GM21619 (cell line): Measurements from ENCODE around the gene ATP5MG.
"Not testable (repeated sequence)": the region's sequence is repeated elsewhere in the genome, so short reads cannot be mapped to it uniquely, and the experiment has no call there.

Experiments used
- ATAC-seq: cut with Tn5 transposase; IDR thresholded peaks from one replicate; pipeline ENCODE4 v1.9.1; 2021; ENCODE audit not compliant: unreplicated experiment

Gene ATP5MG

GRCh38 chr11:118406599-118407166 is 5.3 kb downstream of the ATP5MG start:
- ATAC-seq, result no peak

DNA sequence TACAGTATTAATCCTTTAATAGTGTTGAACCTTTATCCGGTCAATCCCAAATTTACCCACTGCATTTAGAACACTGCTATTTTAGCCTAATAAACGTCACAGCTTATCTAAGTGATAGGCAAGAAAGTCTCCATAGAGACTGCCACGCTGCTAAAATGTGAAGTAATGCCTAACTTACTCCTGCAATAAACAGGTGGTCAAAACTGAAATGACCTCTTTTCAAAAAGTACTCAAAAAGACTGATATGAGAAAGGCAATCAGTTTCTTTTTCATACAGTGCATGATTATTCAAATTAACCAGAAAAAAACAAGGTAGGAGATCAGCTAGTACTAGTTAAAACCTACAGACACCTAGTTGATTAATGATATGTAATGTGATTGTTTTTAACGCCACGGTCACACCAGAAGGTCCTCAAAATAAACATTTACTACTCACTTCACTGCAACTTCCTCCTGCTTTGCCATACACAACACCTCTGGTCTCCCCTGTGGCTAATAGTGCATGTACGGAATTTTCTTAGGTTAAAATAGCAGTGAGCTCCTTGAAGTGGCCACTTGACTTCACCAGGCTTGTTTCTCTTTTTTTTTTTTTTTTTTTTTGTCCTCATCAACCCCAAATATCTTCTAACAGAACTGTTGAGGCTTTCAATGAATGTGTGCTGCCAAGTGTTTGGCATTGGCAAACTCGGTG is 8.8 kb downstream of the ATP5MG start:
- ATAC-seq, result peak; percentile 78

DNA sequence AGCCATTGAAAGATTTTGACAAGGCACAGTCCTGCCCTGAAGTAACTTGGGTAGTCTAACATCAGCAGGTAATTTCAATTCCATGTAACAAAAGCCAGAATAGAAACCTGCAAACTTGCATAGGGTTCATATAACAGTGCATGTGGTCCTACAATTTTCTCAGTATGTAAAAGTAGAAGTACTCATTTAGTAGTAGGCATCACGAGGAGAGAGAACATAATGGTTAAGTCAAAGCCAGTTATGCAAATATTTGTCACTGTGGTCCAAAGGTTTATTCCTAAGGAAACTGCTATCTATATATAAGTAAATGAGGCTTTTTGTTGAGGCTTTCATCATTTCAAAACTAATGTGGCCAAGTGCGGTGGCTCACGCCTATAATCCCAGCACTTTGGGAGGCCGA is 10.1 kb downstream of the ATP5MG start:
- no peak for ATAC-seq

DNA sequence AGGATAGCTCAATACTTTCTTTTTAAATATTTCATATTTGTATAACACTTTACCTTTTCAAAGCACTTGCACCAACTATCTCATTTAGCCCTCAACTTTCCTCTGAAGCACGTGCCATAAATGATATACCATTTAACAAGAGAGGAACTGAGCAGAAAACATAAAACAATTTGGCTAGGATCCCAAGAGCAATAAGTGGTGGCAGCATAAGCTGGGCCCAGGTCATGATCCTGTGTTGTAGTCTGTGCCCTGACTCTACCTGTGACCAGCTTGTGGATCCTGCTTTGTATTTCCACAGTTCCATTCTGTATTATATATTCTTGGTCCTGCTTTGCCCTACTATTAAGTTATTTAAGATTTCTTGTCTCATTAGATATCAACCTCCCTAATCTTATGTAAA is 11.5 kb downstream of the ATP5MG start:
- no peak for ATAC-seq

DNA sequence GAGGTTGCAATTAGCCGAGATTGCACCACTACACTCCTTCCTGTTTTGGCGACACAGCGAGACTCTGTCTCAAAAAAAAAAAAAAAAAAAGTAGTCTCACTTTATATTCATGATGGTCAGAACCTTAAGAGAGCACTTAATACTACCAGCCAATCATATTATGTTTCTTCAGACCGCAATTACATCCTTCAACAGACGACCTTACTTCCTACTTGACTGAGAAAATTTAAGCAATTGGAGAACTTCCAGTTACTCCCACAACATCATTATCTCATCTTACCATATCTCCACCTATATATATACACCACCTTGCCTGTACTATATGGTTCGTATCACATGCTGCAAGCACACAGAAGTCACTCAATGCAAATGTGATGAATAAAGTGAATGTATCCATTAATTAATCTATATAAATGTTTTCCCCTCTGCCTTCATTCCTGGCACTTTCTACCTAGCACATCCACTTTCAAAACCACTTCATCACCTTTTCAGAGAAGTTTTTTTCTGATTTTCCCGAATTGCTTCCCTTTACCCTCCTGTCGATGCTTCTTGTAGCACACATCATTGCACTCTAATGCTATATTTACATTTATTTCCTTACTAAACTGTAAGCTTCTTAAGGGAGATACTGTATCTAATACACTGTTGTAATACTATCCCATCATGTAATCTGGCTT is 13.8 kb downstream of the ATP5MG start:
- ATAC-seq, result no peak

GRCh38 chr11:118415739-118416068 is 14.3 kb downstream of the ATP5MG start:
- ATAC-seq, result no peak

DNA sequence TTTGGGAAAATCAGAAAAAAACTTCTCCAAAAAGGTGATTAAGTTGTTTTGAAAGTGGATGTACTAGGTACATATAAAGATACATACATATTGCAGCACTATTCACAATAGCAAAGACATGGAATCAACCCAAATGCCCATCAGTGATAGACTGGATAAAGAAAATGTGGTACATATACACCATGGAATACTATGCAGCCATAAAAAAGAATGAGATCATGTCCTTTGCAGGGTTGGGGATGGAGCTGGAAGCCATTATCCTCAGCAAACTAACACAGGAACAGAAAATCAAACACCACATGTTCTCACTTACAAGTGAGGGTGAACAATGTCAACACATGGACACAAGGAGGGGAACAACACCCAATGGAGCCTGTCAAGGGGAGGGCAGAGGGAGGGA is 15.5 kb downstream of the ATP5MG start:
- ATAC-seq, result not testable (repeated sequence)

DNA sequence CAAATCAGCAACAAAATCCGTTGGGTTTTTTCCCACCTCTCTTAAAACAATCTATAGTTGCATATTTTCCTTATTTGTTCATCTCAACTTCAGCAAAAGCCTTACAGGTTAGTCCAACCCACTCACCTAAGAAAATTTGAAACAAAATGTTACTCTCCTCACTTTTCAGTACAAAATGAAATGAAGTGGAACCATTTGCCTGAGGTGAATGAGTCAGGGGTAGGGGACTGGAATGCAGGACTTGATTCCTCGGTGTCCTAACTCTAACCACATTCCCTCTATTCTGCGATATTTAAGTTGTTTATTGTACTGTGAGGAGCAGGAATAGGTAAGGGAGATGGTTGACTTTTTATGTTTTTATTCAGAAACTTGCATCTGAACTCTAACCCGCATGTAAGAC is 16.4 kb downstream of the ATP5MG start:
- ATAC-seq, result no peak

- no peak for ATAC-seq
Observed at GRCh38 chr11:118418766-118419165, 17.4 kb downstream of the ATP5MG start.

DNA sequence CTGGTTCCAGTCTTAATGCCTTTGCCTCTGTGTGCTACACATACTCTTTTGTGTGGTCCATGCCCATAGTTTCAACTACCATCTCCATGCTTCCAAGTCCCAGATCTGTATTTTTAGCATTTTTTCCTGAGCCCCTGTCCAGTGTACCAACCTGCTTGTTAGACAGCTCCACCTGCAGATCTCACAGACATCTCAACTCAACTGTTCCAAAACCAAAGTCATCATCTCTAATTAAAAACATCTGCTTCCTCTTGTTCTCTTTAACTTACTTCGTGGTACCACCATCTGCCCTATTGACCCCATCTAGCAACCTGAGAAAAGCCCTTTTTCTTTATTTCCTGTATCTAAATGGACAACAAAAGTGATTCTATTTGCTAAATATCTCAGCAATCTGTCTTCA is 26.3 kb downstream of the ATP5MG start:
- ATAC-seq, result no peak

DNA sequence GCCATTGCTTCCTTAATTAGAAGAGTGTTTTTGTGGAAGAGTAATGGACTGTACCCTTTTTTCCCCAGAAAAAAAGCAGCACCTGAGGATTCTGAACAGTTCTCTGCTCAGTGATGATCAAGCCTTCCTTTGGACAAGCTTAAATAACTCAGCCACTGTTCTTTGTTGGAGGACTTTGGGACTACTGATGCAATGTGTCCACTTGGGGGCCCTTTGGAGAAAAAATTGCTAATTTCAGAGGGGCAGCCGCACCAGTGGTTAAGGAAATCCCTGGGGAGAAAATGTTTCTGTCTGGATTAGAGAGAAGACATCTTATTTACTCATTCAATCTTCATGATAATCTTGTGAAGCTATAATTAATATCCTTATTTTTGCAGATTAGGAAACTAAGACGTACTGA is 29.6 kb downstream of the ATP5MG start:
- ATAC-seq, result no peak

- no peak for ATAC-seq
Observed at GRCh38 chr11:118434123-118434552, 32.7 kb downstream of the ATP5MG start.

GRCh38 chr11:118434553-118435289 is 33.3 kb downstream of the ATP5MG start:
- no peak for ATAC-seq

- ATAC-seq, result peak; percentile 25
Observed at GRCh38 chr11:118435290-118435892, 34.0 kb downstream of the ATP5MG start.

GRCh38 chr11:118435893-118436624 is 34.7 kb downstream of the ATP5MG start, which contains the start of gene KMT2A:
KMT2A (plus strand) TSS chr11:118436492; CDS start chr11:118436513, 21 bp downstream.
- ATAC-seq, result peak; percentile 48

DNA sequence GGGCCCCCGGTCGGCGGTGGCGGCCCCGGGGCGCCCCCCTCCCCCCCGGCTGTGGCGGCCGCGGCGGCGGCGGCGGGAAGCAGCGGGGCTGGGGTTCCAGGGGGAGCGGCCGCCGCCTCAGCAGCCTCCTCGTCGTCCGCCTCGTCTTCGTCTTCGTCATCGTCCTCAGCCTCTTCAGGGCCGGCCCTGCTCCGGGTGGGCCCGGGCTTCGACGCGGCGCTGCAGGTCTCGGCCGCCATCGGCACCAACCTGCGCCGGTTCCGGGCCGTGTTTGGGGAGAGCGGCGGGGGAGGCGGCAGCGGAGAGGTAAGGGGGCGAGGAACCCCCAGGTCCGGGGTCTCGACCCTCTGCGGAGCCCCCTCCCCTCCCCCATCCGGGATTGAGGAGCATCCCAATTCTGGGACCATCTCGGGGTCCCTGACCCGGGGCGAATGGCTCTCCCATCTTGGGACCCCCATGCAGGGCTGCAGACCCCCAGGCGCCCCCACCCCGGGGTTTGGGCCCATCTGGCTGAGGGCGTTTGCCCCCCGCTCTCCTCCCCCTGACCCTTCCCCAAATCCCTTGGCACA is 35.3 kb downstream of the ATP5MG start:
- peak; percentile 4 for ATAC-seq

- ATAC-seq, result no peak
Observed at GRCh38 chr11:118437208-118438125, 36.1 kb downstream of the ATP5MG start.

DNA sequence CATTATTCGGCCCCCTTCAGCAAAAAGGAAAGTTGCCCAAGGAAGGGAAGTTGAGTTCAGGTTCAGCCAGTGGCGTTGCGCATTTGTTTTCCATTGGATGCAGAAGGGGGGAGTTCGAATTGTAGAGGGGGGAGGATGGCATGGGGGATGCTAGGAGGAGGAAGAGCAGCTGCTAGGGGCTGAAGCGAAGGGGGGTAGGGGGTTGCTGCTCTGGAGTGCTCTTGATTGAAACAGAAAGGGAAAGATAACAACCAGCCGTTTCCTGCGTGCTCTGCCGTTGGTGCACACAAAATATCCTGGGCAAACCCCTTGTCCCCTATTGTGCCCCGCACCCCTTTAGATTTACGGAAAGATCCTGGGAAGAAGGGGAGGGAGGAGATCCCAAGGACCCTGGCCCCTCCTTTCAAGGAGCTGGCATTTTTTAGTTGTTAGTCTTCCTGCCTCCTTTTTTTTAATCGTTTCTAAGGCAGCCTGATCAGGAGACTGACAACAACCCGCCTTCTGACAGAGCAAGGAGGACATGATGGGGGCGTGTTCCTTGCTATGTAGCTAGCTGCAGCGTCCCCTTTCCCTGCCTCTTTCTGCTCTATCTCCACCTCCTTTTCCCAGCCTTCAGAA is 37.0 kb downstream of the ATP5MG start:
- ATAC-seq, result no peak

DNA sequence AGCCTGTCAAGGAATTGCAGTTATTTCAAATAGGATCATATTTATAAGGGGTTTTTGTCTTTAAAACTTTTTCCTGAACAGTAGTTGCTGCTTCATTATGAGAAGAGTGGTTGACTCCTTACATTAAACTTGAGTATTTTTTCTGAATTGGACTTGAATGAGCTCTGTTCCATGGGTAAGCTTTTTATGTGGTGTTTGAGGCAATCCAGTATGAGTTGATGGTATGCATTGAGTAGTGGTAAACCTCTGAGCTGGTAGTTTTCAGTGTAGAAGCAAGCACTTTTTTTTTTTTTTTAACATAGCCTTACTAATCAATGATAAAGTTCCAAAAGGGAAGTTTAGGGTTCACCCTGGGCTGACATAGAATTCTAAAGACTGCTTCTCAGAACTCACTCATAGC is 38.2 kb downstream of the ATP5MG start:
- ATAC-seq, result no peak
